NCI-H2029 treated with DMSO at 0.1 percent for 48 hours (cell line): ENCODE measurements around the gene HGFAC.

Source experiments
- DNase-seq: peaks from one replicate; lab custom pipeline; 2025; lab: John Stamatoyannopoulos, UW

HGFAC gene

GRCh38 chr4:3473996-3474765 lies 32.4 kb downstream of the HGFAC start:
- DNase-seq, result no peak

GRCh38 chr4:3475041-3475712 lies 33.4 kb downstream of the HGFAC start:
- no peak for DNase-seq

GRCh38 chr4:3475713-3476260 lies 34.0 kb downstream of the HGFAC start:
- no peak for DNase-seq

GRCh38 chr4:3476341-3476747 lies 34.6 kb downstream of the HGFAC start:
- DNase-seq, result no peak

GRCh38 chr4:3476936-3477749 lies 35.4 kb downstream of the HGFAC start:
- DNase-seq, result no peak

GRCh38 chr4:3477750-3478430 lies 36.1 kb downstream of the HGFAC start:
- DNase-seq, result no peak

- DNase-seq, result no peak
These were observed 36.9 kb downstream of the HGFAC start for GRCh38 chr4:3478446-3479357.

GRCh38 chr4:3479358-3480101 lies 37.8 kb downstream of the HGFAC start:
- DNase-seq, result no peak

GRCh38 chr4:3480528-3481112 lies 38.9 kb downstream of the HGFAC start:
- no peak for DNase-seq

- DNase-seq, result no peak
These were observed 39.4 kb downstream of the HGFAC start for GRCh38 chr4:3481113-3481531.

- DNase-seq, result no peak
These were observed 40.1 kb downstream of the HGFAC start for GRCh38 chr4:3481783-3482393.

- DNase-seq, result no peak
These were observed 40.9 kb downstream of the HGFAC start for GRCh38 chr4:3482707-3483106.

- DNase-seq, result no peak
These were observed 41.7 kb downstream of the HGFAC start for GRCh38 chr4:3483471-3483921.

GRCh38 chr4:3484057-3484973 lies 42.5 kb downstream of the HGFAC start:
- no peak for DNase-seq

GRCh38 chr4:3485011-3485791 lies 43.4 kb downstream of the HGFAC start:
- DNase-seq, result no peak

- no peak for DNase-seq
These were observed 44.2 kb downstream of the HGFAC start for GRCh38 chr4:3485886-3486540.
